Keratinocyte (primary cell): ENCODE results near the gene GPR137B. TPM values are rescaled to one million over a fixed set of nuclear protein-coding genes. Genes with fewer than 3 reads are reported as not detected.

Source experiments
- DNase-seq: peaks from one replicate; pipeline ENCODE4 v3.0.0-alpha.2; 2011; ENCODE audit warnings: low read depth, missing footprints, low spot score
- FAIRE-seq: peaks from 2 replicates; lab custom pipeline; 2011; peaks lifted over from hg19 to GRCh38; lab: Jason Lieb, UNC
- H2AFZ ChIP-seq: 2 replicates; pipeline ENCODE4 v1.6.0; 2012; ENCODE audit warnings: low read length, control low read depth, inconsistent platforms; ENCODE audit not compliant: control insufficient read depth
- H3K27ac ChIP-seq: 2 replicates; pipeline ENCODE4 v1.5.1; 2011; ENCODE audit warnings: low read length; ENCODE audit not compliant: control insufficient read depth, insufficient read depth
- H3K27me3 ChIP-seq: 3 replicates; pipeline ENCODE4 v1.6.0; 2011; ENCODE audit warnings: low read length; ENCODE audit not compliant: control insufficient read depth, insufficient read depth; ENCODE audit errors: extremely low read depth
- H3K36me3 ChIP-seq, 2 experiments: 2 replicates in 1 of 2; 3 replicates in 1 of 2; pipeline ENCODE4 v1.5.1; 2011; ENCODE audit warnings: low read length in 2 of 2, mild to moderate bottlenecking in 1 of 2; ENCODE audit not compliant: control insufficient read depth in 2 of 2, insufficient read depth in 2 of 2; ENCODE audit errors: extremely low read depth in 1 of 2
- H3K4me1 ChIP-seq: 3 replicates; pipeline ENCODE4 v1.5.1; 2011; ENCODE audit warnings: low read length; ENCODE audit not compliant: control insufficient read depth, insufficient read depth; ENCODE audit errors: extremely low read depth
- H3K4me2 ChIP-seq: 3 replicates; pipeline ENCODE4 v1.6.0; 2011; ENCODE audit warnings: low read depth, low read length; ENCODE audit not compliant: control insufficient read depth, insufficient read depth; ENCODE audit errors: extremely low read depth
- H3K4me3 ChIP-seq, 3 experiments: fragments of 200-600 bp in 1 of 3; sonication (generic) in 1 of 3; 2 replicates in 2 of 3; 3 replicates in 1 of 3; pipeline ENCODE4 v1.5.1; 2011 to 2016; ENCODE audit warnings: low read length in 3 of 3, mild to moderate bottlenecking in 3 of 3, control low read depth in 2 of 3, inconsistent platforms in 1 of 3, low read depth in 1 of 3, mixed read lengths in 1 of 3, mixed run types in 1 of 3, moderate library complexity in 1 of 3; ENCODE audit not compliant: control insufficient read depth in 2 of 3, insufficient read depth in 2 of 3; ENCODE audit errors: extremely low read depth in 1 of 3
- H3K79me2 ChIP-seq: 2 replicates; pipeline ENCODE4 v1.6.0; 2012; ENCODE audit warnings: low read length; ENCODE audit not compliant: control insufficient read depth, insufficient read depth
- H3K9ac ChIP-seq: 3 replicates; pipeline ENCODE4 v1.6.0; 2011; ENCODE audit warnings: low read length; ENCODE audit not compliant: control insufficient read depth, insufficient read depth; ENCODE audit errors: extremely low read depth
- H3K9me1 ChIP-seq: 3 replicates; pipeline ENCODE4 v1.6.0; 2011; ENCODE audit warnings: low read length; ENCODE audit not compliant: control insufficient read depth, insufficient read depth; ENCODE audit errors: extremely low read depth
- H3K9me3 ChIP-seq: 2 replicates; pipeline ENCODE4 v1.5.1; 2012; ENCODE audit warnings: low read depth, low read length; ENCODE audit not compliant: control insufficient read depth
- H4K20me1 ChIP-seq: 3 replicates; pipeline ENCODE4 v1.6.0; 2011; ENCODE audit warnings: low read length; ENCODE audit not compliant: control insufficient read depth, insufficient read depth; ENCODE audit errors: extremely low read depth
- EZH2 ChIP-seq: IDR thresholded peaks from one replicate; pipeline ENCODE4 v1.6.1; 2012; ENCODE audit warnings: inconsistent platforms, mild to moderate bottlenecking, low read length, moderate library complexity
- dilution Hi-C: fragments of 300-500 bp; cut with MboI; formaldehyde crosslinking; loops from one replicate; pipeline ENCODE4 v1.7.0; 2020; ENCODE audit warnings: low sequenced_read_pairs; ENCODE audit not compliant: extremely low pct_ligation_motif_present
- polyA plus RNA-seq, 5 experiments: library from polyadenylated mRNA; depleted of rRNA in 3 of 5; stranded (reverse) in 3 of 5; stranded (forward) in 1 of 5; unstranded in 1 of 5; fragments of >200 nt; gene quantifications; 1 replicate in 1 of 5; 2 replicates in 3 of 5; 3 replicates in 1 of 5; pipeline versions ENCODE4 v1.2.1 to v1.2.3, GENCODE V29; 2011 to 2012; ENCODE audit warnings: missing spikeins in 2 of 5, low read depth in 1 of 5, low replicate concordance in 1 of 5
- TF ChIP-seq, protein P1 (sequence below), 3 experiments: IDR thresholded peaks in 1 of 3; conservative IDR thresholded peaks in 1 of 3; optimal IDR thresholded peaks in 1 of 3; 2 replicates in 2 of 3; 3 replicates in 1 of 3; pipeline versions ENCODE3 to v1.5.1; 2011; ENCODE audit warnings: low read length in 3 of 3, mild to moderate bottlenecking in 3 of 3, moderate library complexity in 2 of 3, control low read depth in 1 of 3, inconsistent platforms in 1 of 3; ENCODE audit not compliant: insufficient read depth in 2 of 3; ENCODE audit errors: extremely low read depth in 1 of 3

GPR137B gene
- polyA plus RNA-seq, 1 donor (not counting 4 experiments of a cell fraction or from before 2014, with no cell fraction given), result 7.1 TPM

DNA sequence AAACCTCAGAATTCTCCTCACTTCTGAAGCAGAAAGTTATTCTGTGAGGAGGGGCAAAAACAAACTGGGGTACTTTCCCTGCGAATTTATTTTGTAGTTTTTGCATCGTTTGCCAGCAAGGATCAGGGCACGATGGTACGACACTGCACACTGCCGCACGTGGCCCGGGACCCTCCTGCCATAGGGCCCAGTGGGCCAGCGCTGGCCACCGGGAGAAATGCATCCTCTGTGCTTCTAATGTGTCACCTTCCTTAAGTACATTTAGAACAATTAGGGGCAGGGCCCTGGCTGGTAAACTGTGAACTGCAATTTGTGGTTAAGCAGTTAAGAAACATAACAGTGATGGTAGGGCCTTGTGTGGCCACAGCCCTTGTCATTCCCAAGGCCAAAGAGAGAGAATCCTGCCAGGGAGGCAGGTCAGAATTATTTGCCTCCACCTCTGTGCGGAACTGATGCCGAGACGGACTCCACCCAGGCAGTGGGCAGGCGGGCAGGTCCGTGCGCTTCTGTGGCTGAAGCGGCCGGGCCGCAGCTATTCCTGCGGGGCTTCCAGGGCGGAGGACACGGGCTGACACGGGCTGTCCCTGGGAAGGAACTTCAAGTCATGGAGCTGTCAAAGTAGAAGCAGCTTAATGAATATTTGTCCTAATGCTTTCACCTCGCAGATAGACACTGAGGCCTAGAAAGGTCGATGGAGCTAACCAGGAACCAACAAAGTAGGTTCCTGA is 12.5 kb downstream of the GPR137B start:
- no peak for FAIRE-seq
- H3K4me3 ChIP-seq, result no peak overlapping the region
- no peaks in the 10 kb centered on the region for H3K27me3 ChIP-seq
- DNase-seq, result no peak
- no peak for TF ChIP-seq EZH2
- TF ChIP-seq, protein P1, sequence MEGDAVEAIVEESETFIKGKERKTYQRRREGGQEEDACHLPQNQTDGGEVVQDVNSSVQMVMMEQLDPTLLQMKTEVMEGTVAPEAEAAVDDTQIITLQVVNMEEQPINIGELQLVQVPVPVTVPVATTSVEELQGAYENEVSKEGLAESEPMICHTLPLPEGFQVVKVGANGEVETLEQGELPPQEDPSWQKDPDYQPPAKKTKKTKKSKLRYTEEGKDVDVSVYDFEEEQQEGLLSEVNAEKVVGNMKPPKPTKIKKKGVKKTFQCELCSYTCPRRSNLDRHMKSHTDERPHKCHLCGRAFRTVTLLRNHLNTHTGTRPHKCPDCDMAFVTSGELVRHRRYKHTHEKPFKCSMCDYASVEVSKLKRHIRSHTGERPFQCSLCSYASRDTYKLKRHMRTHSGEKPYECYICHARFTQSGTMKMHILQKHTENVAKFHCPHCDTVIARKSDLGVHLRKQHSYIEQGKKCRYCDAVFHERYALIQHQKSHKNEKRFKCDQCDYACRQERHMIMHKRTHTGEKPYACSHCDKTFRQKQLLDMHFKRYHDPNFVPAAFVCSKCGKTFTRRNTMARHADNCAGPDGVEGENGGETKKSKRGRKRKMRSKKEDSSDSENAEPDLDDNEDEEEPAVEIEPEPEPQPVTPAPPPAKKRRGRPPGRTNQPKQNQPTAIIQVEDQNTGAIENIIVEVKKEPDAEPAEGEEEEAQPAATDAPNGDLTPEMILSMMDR (optimal IDR thresholded peaks at IDR 0.05 in 1 of 3, IDR thresholded peaks at IDR 0.05 in 1 of 3, conservative IDR thresholded peaks at IDR 0.05 in 1 of 3; ENCODE audit: extremely low read depth in 1 of 3, insufficient read depth in 2 of 3, low read length in 3 of 3), result no peak
- no peaks in the 10 kb centered on the region for H3K36me3 ChIP-seq
- no peak overlapping the region for H2AFZ ChIP-seq
- no peak overlapping the region for H3K27ac ChIP-seq
- dilution Hi-C loops, result no loop called here
- H3K9me1 ChIP-seq, result no peaks in the 10 kb centered on the region
- H3K9me3 ChIP-seq, result no peaks in the 10 kb centered on the region
- H4K20me1 ChIP-seq, result no peaks in the 10 kb centered on the region
- H3K4me2 ChIP-seq, result no peak overlapping the region
- H3K9ac ChIP-seq, result no peak overlapping the region
- H3K4me1 ChIP-seq, result no peaks in the 10 kb centered on the region
- peaks cover 2% of the 10 kb centered on the region for H3K79me2 ChIP-seq

DNA sequence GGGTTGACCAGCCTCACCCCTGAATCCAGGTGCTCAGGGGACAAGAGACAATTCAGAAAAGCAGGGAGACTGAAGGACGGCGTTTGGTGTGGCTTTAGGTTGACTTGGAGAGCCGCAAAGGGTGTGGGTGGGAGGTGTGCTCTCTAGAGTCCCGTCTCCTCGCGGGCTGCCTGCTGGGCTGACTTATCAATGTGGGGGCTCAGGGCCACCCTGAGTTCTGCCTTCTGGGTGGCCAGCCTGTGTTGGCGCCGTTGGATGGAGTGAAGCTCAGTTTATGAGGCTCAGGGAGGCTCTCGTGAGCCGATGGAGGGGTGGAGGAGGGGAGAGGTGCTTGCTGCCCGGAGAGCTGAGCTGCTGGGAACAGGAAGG is 13.0 kb downstream of the GPR137B start:
- no peak for TF ChIP-seq EZH2
- TF ChIP-seq, protein P1 (optimal IDR thresholded peaks at IDR 0.05 in 1 of 3, IDR thresholded peaks at IDR 0.05 in 1 of 3, conservative IDR thresholded peaks at IDR 0.05 in 1 of 3; ENCODE audit: extremely low read depth in 1 of 3, insufficient read depth in 2 of 3, low read length in 3 of 3), result no peak
- Histone ChIP-seq H3K36me3 (no peaks in the 10 kb centered on the region), H3K4me3 (no peak overlapping the region), H3K9ac (no peak overlapping the region), H3K4me2 (no peak overlapping the region), H3K9me1 (no peaks in the 10 kb centered on the region), H2AFZ (no peak overlapping the region), H3K27ac (no peak overlapping the region), H3K4me1 (no peaks in the 10 kb centered on the region), H3K79me2 (no peaks in the 10 kb centered on the region), H4K20me1 (no peaks in the 10 kb centered on the region), H3K9me3 (no peaks in the 10 kb centered on the region), H3K27me3 (no peaks in the 10 kb centered on the region)
- FAIRE-seq (no peak), DNase-seq (no peak)
- dilution Hi-C loops, result no loop called here
